HepG2 (cell line): ENCODE measurements around the gene CBLN3. TPM values are rescaled to one million over a fixed set of nuclear protein-coding genes. Genes with fewer than 3 reads are reported as not detected.

ENCODE experiments used
- ATAC-seq: fragments of 200-7000 bp; cut with Tn5 transposase; 3 replicates; pipeline ENCODE4 v1.9.1; 2020; ENCODE audit warnings: mild to moderate bottlenecking, moderate library complexity
- BruUV-seq: library from RNA; stranded (reverse); fragments of 400-500 nt; replicated peaks from 2 replicates; lab custom pipeline; 2021; lab: Mats Ljungman, UMichigan
- CTCF ChIA-PET: fragments of 300-600 bp; formaldehyde crosslinking; extraction: SDS; loops from one replicate; lab custom pipeline; 2021; ENCODE audit warnings: low total read pairs, inconsistent platforms, low intra/inter-chr PET ratio; lab: Yijun Ruan, JAX
- POLR2A ChIA-PET: fragments of 350-600 bp; sonication (Branson Sonifier 250); formaldehyde crosslinking; loops from one replicate; lab custom pipeline; 2020; ENCODE audit warnings: antibody characterized with exemption, inconsistent platforms; lab: Yijun Ruan, JAX
- DNase-seq: peaks from one replicate; pipeline ENCODE4 v3.0.0-alpha.2; 2015; ENCODE audit warnings: low spot score
- FAIRE-seq: peaks from 3 replicates; lab custom pipeline; 2011; peaks lifted over from hg19 to GRCh38; lab: Jason Lieb, UNC
- H2AFZ ChIP-seq: one replicate; pipeline ENCODE4 v1.6.1; 2011; ENCODE audit warnings: low read length, inconsistent platforms
- H3K27ac ChIP-seq: fragments of 300-600 bp; 3 replicates; pipeline ENCODE4 v1.8.0; 2011; ENCODE audit warnings: mixed run types, mild to moderate bottlenecking, mixed read lengths, low read length, inconsistent platforms; ENCODE audit not compliant: insufficient read depth; ENCODE audit errors: extremely low read length
- H3K27me3 ChIP-seq, 2 experiments: fragments of 200-600 bp in 1 of 2; 2 replicates in 1 of 2; 3 replicates in 1 of 2; pipeline versions ENCODE4 v1.6.0 to v1.8.0; 2011; ENCODE audit warnings: low read length in 2 of 2, mild to moderate bottlenecking in 2 of 2, moderate library complexity in 2 of 2, inconsistent platforms in 1 of 2; ENCODE audit not compliant: insufficient read depth in 2 of 2, control insufficient read depth in 1 of 2
- H3K36me3 ChIP-seq, 2 experiments: fragments of 200-600 bp in 1 of 2; replicated peaks in 1 of 2; 2 replicates in 1 of 2; 3 replicates in 1 of 2; pipeline versions ENCODE4 v1.5.1 to v1.8.0; 2011; ENCODE audit warnings: low read length in 2 of 2, inconsistent platforms in 1 of 2; ENCODE audit not compliant: insufficient read depth in 2 of 2, control insufficient read depth in 1 of 2
- H3K4me1 ChIP-seq: 2 replicates; pipeline ENCODE4 v1.5.1; 2012; ENCODE audit warnings: low read length, inconsistent platforms; ENCODE audit not compliant: insufficient read depth
- H3K4me2 ChIP-seq: 2 replicates; pipeline ENCODE4 v1.6.0; 2011; ENCODE audit warnings: low read depth, low read length, inconsistent platforms
- H3K4me3 ChIP-seq, 3 experiments: fragments of 200-600 bp in 1 of 3; sonication (generic), shearing (Covaris generic) in 1 of 3; replicated peaks in 1 of 3; 2 replicates each; pipeline ENCODE4 v1.5.1; 2011 to 2016; ENCODE audit warnings: low read length in 3 of 3, inconsistent platforms in 2 of 3, low read depth in 2 of 3, mild to moderate bottlenecking in 2 of 3, control low read depth in 1 of 3, mixed read lengths in 1 of 3; ENCODE audit not compliant: insufficient read depth in 1 of 3
- H3K79me2 ChIP-seq: one replicate; pipeline ENCODE4 v1.6.1; 2011; ENCODE audit warnings: low read length, inconsistent platforms; ENCODE audit not compliant: insufficient read depth
- H3K9ac ChIP-seq: 2 replicates; pipeline ENCODE4 v1.6.0; 2011; ENCODE audit warnings: mild to moderate bottlenecking, low read depth, low read length, inconsistent platforms; ENCODE audit not compliant: insufficient read depth
- H3K9me3 ChIP-seq: 2 replicates; pipeline ENCODE4 v1.5.1; 2012; ENCODE audit warnings: mild to moderate bottlenecking, low read length
- H4K20me1 ChIP-seq: 2 replicates; pipeline ENCODE4 v1.6.0; 2011; ENCODE audit warnings: inconsistent platforms, mild to moderate bottlenecking, low read length, moderate library complexity; ENCODE audit not compliant: insufficient read depth
- BORCS8-MEF2B ChIP-seq: sonication (generic); formaldehyde crosslinking; IDR thresholded peaks from 2 replicates; pipeline ENCODE4 v1.8.0; 2022; ENCODE audit warnings: mild to moderate bottlenecking, missing genetic modification reagents
- ISX ChIP-seq: sonication (generic); formaldehyde crosslinking; conservative IDR thresholded peaks from 2 replicates; pipeline ENCODE4 v1.5.0; 2020; ENCODE audit warnings: missing genetic modification reagents
- SRY ChIP-seq: sonication (generic); formaldehyde crosslinking; IDR thresholded peaks from 2 replicates; pipeline ENCODE4 v1.8.0; 2022; ENCODE audit warnings: mild to moderate bottlenecking, missing genetic modification reagents
- ZNF709 ChIP-seq: sonication (generic); formaldehyde crosslinking; IDR thresholded peaks from 2 replicates; pipeline ENCODE4 v1.5.0; 2020; ENCODE audit warnings: mild to moderate bottlenecking, missing genetic modification reagents
- ZNF775 ChIP-seq: sonication (generic); formaldehyde crosslinking; IDR thresholded peaks from 2 replicates; pipeline ENCODE4 v1.4.0; 2020; ENCODE audit warnings: missing genetic modification reagents, mild to moderate bottlenecking, moderate library complexity, borderline replicate concordance
- WGBS: methylation state at CpG from one replicate; pipeline ENCODE4 v1.1.6; 2017; ENCODE audit warnings: low lambda C conversion rate; 5-methylcytosine and 5-hydroxymethylcytosine counted together
- in situ Hi-C: cut with HindIII; loops from 2 replicates; pipeline ENCODE4 v1.10.0; 2017; ENCODE audit warnings: low pct_unique_long_range_greater_than_20kb; ENCODE audit not compliant: extremely low pct_ligation_motif_present
- intact Hi-C: fragments of 100-400 bp; cut with micrococcal nuclease; formaldehyde crosslinking; loops from one replicate; pipeline ENCODE4 v1.10.0; 2022; ENCODE audit not compliant: unreplicated experiment
- polyA plus RNA-seq, 8 experiments: library from polyadenylated mRNA; depleted of rRNA in 3 of 8; stranded (reverse) in 7 of 8; unstranded in 1 of 8; fragments of >200 nt; fragmentation: Illumina TruSeq in 4 of 8; extraction: Trizol in 4 of 8; gene quantifications; 2 replicates each; pipeline versions ENCODE4 v1.2.1 to v1.2.3, GENCODE V29; 2011 to 2016; ENCODE audit warnings: low read depth in 4 of 8, missing spikeins in 1 of 8, mixed read lengths in 1 of 8; ENCODE audit not compliant: insufficient read depth in 1 of 8
- total RNA-seq, 5 experiments: library from RNA; depleted of rRNA; stranded (reverse); fragments of >200 nt; fragmentation: Illumina TruSeq; extraction: Trizol; gene quantifications; 2 replicates each; pipeline ENCODE4 v1.2.3, GENCODE V29; 2016; ENCODE audit warnings: low read depth in 1 of 5
- TF ChIP-seq, protein P1 (sequence below): sonication (generic); formaldehyde crosslinking; IDR thresholded peaks from 2 replicates; pipeline ENCODE4 v1.4.0; 2020; ENCODE audit warnings: mild to moderate bottlenecking, missing genetic modification reagents
- TF ChIP-seq, protein P2 (sequence below): sonication (generic); formaldehyde crosslinking; IDR thresholded peaks from 2 replicates; pipeline ENCODE4 v1.5.1; 2020; ENCODE audit warnings: missing genetic modification reagents, mild to moderate bottlenecking, borderline replicate concordance

CBLN3 gene
- total and polyA plus RNA-seq, 2 of the 13 experiments (the other 11 are each of a cell fraction or from before 2014, with no cell fraction given) = 0.66 to 0.98 TPM

DNA sequence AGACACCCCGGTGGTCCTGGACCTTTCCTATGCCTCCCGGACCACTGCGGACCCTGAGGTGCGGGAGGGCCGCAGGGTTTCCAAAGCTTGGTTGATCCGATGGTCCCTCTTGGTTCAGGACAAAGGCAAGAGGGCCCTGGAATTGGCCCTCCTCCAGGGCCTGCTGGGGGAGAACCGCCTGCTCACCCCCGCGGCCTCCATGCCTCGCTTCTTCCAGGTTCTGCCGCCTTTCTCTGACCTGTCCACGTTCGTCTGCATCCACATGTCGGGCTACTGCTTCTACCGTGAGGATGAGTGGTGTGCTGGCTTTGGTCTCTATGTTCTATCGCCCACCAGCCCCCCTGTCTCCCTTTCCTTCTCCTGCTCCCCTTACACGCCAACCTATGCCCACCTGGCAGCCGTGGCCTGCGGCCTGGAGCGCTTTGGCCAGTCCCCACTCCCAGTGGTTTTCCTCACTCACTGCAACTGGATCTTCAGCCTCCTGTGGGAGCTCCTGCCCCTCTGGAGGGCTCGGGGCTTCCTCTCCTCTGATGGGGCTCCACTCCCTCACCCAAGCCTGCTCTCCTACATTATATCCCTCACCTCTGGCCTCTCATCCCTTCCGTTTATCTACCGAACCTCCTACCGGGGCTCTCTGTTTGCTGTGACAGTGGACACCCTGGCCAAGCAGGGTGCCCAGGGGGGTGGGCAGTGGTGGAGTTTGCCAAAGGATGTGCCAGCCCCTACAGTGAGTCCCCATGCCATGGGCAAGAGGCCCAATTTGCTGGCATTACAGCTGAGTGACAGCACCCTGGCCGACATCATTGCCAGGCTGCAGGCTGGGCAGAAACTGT, 13.8 kb downstream of the CBLN3 start:
- H3K4me2 ChIP-seq = no peak overlapping the region
- no peaks in the 10 kb centered on the region for H3K79me2 ChIP-seq
- FAIRE-seq = no peak
- ATAC-seq = no peak
- DNase-seq = no peak
- H3K27ac ChIP-seq = no peak overlapping the region
- H3K9ac ChIP-seq = no peak overlapping the region
- no peaks in the 10 kb centered on the region for H3K36me3 ChIP-seq
- no TSS peak for BruUV-seq
- TF ChIP-seq, protein P1, sequence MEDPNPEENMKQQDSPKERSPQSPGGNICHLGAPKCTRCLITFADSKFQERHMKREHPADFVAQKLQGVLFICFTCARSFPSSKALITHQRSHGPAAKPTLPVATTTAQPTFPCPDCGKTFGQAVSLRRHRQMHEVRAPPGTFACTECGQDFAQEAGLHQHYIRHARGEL (CRISPR knock-in tag) = 0 out of 2 replicates have a peak, but pooled peaks have one; percentile 62
- TF ChIP-seq ZNF709 (CRISPR knock-in tag) = no peak
- TF ChIP-seq, protein P2, sequence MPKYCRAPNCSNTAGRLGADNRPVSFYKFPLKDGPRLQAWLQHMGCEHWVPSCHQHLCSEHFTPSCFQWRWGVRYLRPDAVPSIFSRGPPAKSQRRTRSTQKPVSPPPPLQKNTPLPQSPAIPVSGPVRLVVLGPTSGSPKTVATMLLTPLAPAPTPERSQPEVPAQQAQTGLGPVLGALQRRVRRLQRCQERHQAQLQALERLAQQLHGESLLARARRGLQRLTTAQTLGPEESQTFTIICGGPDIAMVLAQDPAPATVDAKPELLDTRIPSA = no peak
- TF ChIP-seq ZNF775 (CRISPR knock-in tag) = no peak
- 0 out of 2 replicates have a peak, but pooled peaks have one; percentile 34 for TF ChIP-seq BORCS8-MEF2B (CRISPR knock-in tag)
- TF ChIP-seq SRY (CRISPR knock-in tag) = 0 out of 2 replicates have a peak, but pooled peaks have one; percentile 41
- no peak for TF ChIP-seq ISX (CRISPR knock-in tag)
- H4K20me1 ChIP-seq = no peaks in the 10 kb centered on the region
- WGBS = 72% methylated on average over 25 of the region's 25 CpGs
- no peaks in the 10 kb centered on the region for H3K4me1 ChIP-seq
- ChIA-PET CTCF (no interaction called here), POLR2A (interaction anchor here (1.9 kb wide), 1 partner anchor 14 kb away, joined by 9 read pairs; the partner anchor contains the start of genes CBLN3 and KHNYN)
- no peak overlapping the region for H3K4me3 ChIP-seq
- in situ Hi-C loops = no loop called here
- intact Hi-C loops = no loop called here
- no peaks in the 10 kb centered on the region for H3K9me3 ChIP-seq
- no peak overlapping the region for H2AFZ ChIP-seq
- peaks cover 0 to 7% of the 10 kb centered on the region in 2 experiments; a peak in 2 of 5 replicates for H3K27me3 ChIP-seq
